Psoas muscle (tissue), 8 donors: ENCODE results near the gene RAB17. TPM values are rescaled to one million over a fixed set of nuclear protein-coding genes. Genes with fewer than 3 reads are reported as not detected.

ENCODE experiments used
- ATAC-seq, 4 donors: fragments of 200-7000 bp; cut with Tn5 transposase; one replicate each; pipeline ENCODE4 v1.9.1; 2020; ENCODE audit warnings: moderate library complexity in 3 of 4, mild to moderate bottlenecking in 2 of 4
- DNase-seq, 2 donors: peaks; one replicate each; pipeline ENCODE4 v3.0.0-alpha.2; 2020
- H3K27ac ChIP-seq: fragments of 200-600 bp; one replicate; pipeline ENCODE4 v1.8.0; 2022
- H3K27me3 ChIP-seq, 3 donors: fragments of 200-600 bp in 1 of 3; one replicate each; pipeline versions ENCODE4 v1.6.1 to v1.8.0; 2013 to 2022; ENCODE audit warnings: low read length in 2 of 3, mild to moderate bottlenecking in 2 of 3, moderate library complexity in 1 of 3; ENCODE audit not compliant: insufficient read depth in 3 of 3
- H3K36me3 ChIP-seq, 2 donors: fragments of 200-600 bp in 1 of 2; one replicate each; pipeline versions ENCODE4 v1.6.1 to v1.8.0; 2013 to 2022; ENCODE audit warnings: low read depth in 1 of 2, mild to moderate bottlenecking in 1 of 2, moderate library complexity in 1 of 2; ENCODE audit not compliant: insufficient read depth in 1 of 2
- H3K4me1 ChIP-seq: fragments of 200-600 bp; one replicate; pipeline ENCODE4 v1.8.0; 2022
- H3K4me3 ChIP-seq: fragments of 200-600 bp; one replicate; pipeline ENCODE4 v1.8.0; 2022; ENCODE audit warnings: mild to moderate bottlenecking
- H3K9me3 ChIP-seq: fragments of 200-600 bp; one replicate; pipeline ENCODE4 v1.8.0; 2022
- CTCF ChIP-seq: fragments of 200-600 bp; IDR thresholded peaks from one replicate; pipeline ENCODE4 v1.8.0; 2022; ENCODE audit warnings: antibody characterized with exemption
- WGBS, 3 donors: extraction: QIAGEN DNeasy Blood & Tissue Kit; methylation state at CpG; one replicate each; pipeline versions ENCODE4 v1.1.6 to v1.1.7; 2013; 5-methylcytosine and 5-hydroxymethylcytosine counted together
- intact Hi-C, 2 donors: fragments of 100-400 bp; cut with DNase I; formaldehyde crosslinking; loops; one replicate each; pipeline versions ENCODE4 v1.11.0 to v1.14.2; 2022
- polyA plus RNA-seq, 3 donors: library from polyadenylated mRNA; stranded (reverse); fragments of 200-250 nt; gene quantifications; one replicate each; pipeline ENCODE4 v1.2.3, GENCODE V29; 2013
- total RNA-seq, 4 donors: library from RNA; stranded (reverse); fragmentation: NEBNext Ultra II Directional in 2 of 4; extraction: Animal tissue kit (Norgen Biotek cat#: 25700) in 2 of 4; gene quantifications; one replicate each; pipeline versions ENCODE4 v1.2.1 to v1.2.4, GENCODE V29; 2021 to 2023
- donor health status: healthy with polysubstance abuse.
- donor health status: DM: no; HTN: no; CAD: no; lungs with moderate emphysema.
- donor health status: Bipolar disorder and iron deficiency.
- donor health status: healthy.
- donor health status: DM: yes; HTN: yes; CAD: no.
- donor health status: DM: no; HTN: no; CAD: no.
- donor health status: DM: no; HTN: no; CAD: no.
- donor health status: DM: yes; HTN: yes; CAD: no.

The RAB17 gene
- total and polyA plus RNA-seq, 7 donors = 0.52 to 1.5 (median 1.2) TPM

GRCh38 chr2:237617587-237617982, 27.1 kb upstream of the RAB17 start:
- H3K9me3 ChIP-seq = no peaks in the 10 kb centered on the region
- H3K4me3 ChIP-seq = no peak overlapping the region
- ATAC-seq (peak in 1 of 4 donors; percentile 5), DNase-seq (no peak)
- no peak for TF ChIP-seq CTCF
- H3K27me3 ChIP-seq = no peaks in the 10 kb centered on the region
- no peaks in the 10 kb centered on the region for H3K36me3 ChIP-seq
- H3K4me1 ChIP-seq = peaks cover 37% of the 10 kb centered on the region
- WGBS, 3 donors = 41 to 45% (median 43%) methylated on average over 4 of the region's 4 CpGs
- intact Hi-C loops = no loop called here
- H3K27ac ChIP-seq = peak overlapping the region; percentile 74

- no peak for TF ChIP-seq CTCF
- H3K36me3 ChIP-seq = no peaks in the 10 kb centered on the region
- WGBS, 3 donors = 27 to 35% (median 28%) methylated on average over 15 of the region's 15 CpGs
- no peak overlapping the region for H3K4me3 ChIP-seq
- intact Hi-C loops = no loop called here
- ATAC-seq (peak; percentile 69 to 86 (median 74)), DNase-seq (no peak)
- H3K4me1 ChIP-seq = peaks cover 37% of the 10 kb centered on the region
- H3K27me3 ChIP-seq = no peaks in the 10 kb centered on the region
- peak overlapping the region; percentile 74 for H3K27ac ChIP-seq
- H3K9me3 ChIP-seq = no peaks in the 10 kb centered on the region
Observed at GRCh38 chr2:237616734-237617586, 26.4 kb upstream of the RAB17 start.

- 42 to 47% (median 44%) methylated on average over 3 of the region's 3 CpGs for WGBS, 3 donors
- no peak for TF ChIP-seq CTCF
- Histone ChIP-seq H3K36me3 (no peaks in the 10 kb centered on the region), H3K27me3 (no peaks in the 10 kb centered on the region), H3K27ac (peak overlapping the region; percentile 74), H3K4me1 (peaks cover 37% of the 10 kb centered on the region), H3K4me3 (no peak overlapping the region), H3K9me3 (no peaks in the 10 kb centered on the region)
- ATAC-seq (peak in 3 of 4 donors; percentile 7 to 28 (median 27)), DNase-seq (no peak)
- intact Hi-C loops = no loop called here
Observed at GRCh38 chr2:237616373-237616733, 25.8 kb upstream of the RAB17 start.

GRCh38 chr2:237615631-237616249, 25.2 kb upstream of the RAB17 start:
- Histone ChIP-seq H3K27me3 (no peaks in the 10 kb centered on the region), H3K4me3 (no peak overlapping the region), H3K4me1 (peaks cover 37% of the 10 kb centered on the region), H3K27ac (peak overlapping the region; percentile 74), H3K9me3 (no peaks in the 10 kb centered on the region), H3K36me3 (no peaks in the 10 kb centered on the region)
- DNase-seq (no peak), ATAC-seq (peak in 1 of 4 donors; percentile 5)
- WGBS, 3 donors = 42 to 61% (median 56%) methylated on average over 4 of the region's 4 CpGs
- TF ChIP-seq CTCF = no peak
- intact Hi-C loops = no loop called here
